GM23338 (cell line): ENCODE measurements around the gene TEX13B. TPM values are rescaled to one million over a fixed set of nuclear protein-coding genes. Genes with fewer than 3 reads are reported as not detected.

ENCODE experiments used
- ATAC-seq: fragments of 200-7000 bp; cut with Tn5 transposase; 3 replicates; pipeline ENCODE4 v1.9.1; 2020
- DNase-seq: peaks from one replicate; pipeline ENCODE4 v3.0.0-alpha.2; 2015; ENCODE audit warnings: low spot score
- H2AFZ ChIP-seq: fragments of 200-600 bp; sonication (generic); 2 replicates; pipeline ENCODE4 v1.8.0; 2016; ENCODE audit warnings: antibody characterized with exemption, mild to moderate bottlenecking, moderate library complexity
- H3F3A ChIP-seq: fragments of 200-600 bp; sonication (generic); replicated peaks from 2 replicates; pipeline ENCODE4 v1.8.0; 2017; ENCODE audit warnings: antibody characterized with exemption, mixed run types, low read depth
- H3K27ac ChIP-seq: fragments of 200-600 bp; sonication (generic); 2 replicates; pipeline ENCODE4 v1.6.1; 2016; ENCODE audit warnings: low read depth
- H3K27me3 ChIP-seq: fragments of 200-600 bp; sonication (generic); 2 replicates; pipeline ENCODE4 v1.8.0; 2016; ENCODE audit warnings: mild to moderate bottlenecking, mixed run types, moderate library complexity; ENCODE audit not compliant: insufficient read depth
- H3K36me3 ChIP-seq: fragments of 200-600 bp; sonication (generic); 2 replicates; pipeline ENCODE4 v1.8.0; 2016; ENCODE audit warnings: mild to moderate bottlenecking; ENCODE audit not compliant: insufficient read depth
- H3K4me1 ChIP-seq: fragments of 200-600 bp; sonication (generic); 2 replicates; pipeline ENCODE4 v1.8.0; 2016; ENCODE audit warnings: mild to moderate bottlenecking, moderate library complexity; ENCODE audit not compliant: insufficient read depth
- H3K4me2 ChIP-seq: fragments of 200-600 bp; sonication (generic); 2 replicates; pipeline ENCODE4 v1.7.1; 2017; ENCODE audit warnings: mixed run types
- H3K4me3 ChIP-seq: fragments of 200-600 bp; sonication (generic); 2 replicates; pipeline ENCODE4 v1.6.1; 2016; ENCODE audit warnings: mixed run types
- H3K79me2 ChIP-seq: fragments of 200-600 bp; sonication (generic); replicated peaks from 2 replicates; pipeline ENCODE4 v1.8.0; 2017; ENCODE audit warnings: mild to moderate bottlenecking; ENCODE audit not compliant: insufficient read depth
- H3K9me2 ChIP-seq: fragments of 200-600 bp; sonication (generic); 2 replicates; pipeline ENCODE4 v1.8.0; 2017; ENCODE audit not compliant: insufficient read depth
- H4K20me1 ChIP-seq: fragments of 200-600 bp; sonication (generic); replicated peaks from 2 replicates; pipeline ENCODE4 v1.8.0; 2017; ENCODE audit warnings: mild to moderate bottlenecking; ENCODE audit not compliant: insufficient read depth
- H3K27ac Mint-ChIP-seq: 2 replicates; pipeline ENCODE4 v1.8.0; 2020; ENCODE audit warnings: inconsistent platforms, mild to moderate bottlenecking, moderate library complexity, mixed read lengths
- H3K27me3 Mint-ChIP-seq: 3 replicates; pipeline ENCODE4 v1.8.0; 2022; ENCODE audit warnings: low read depth, mild to moderate bottlenecking, moderate library complexity, mixed read lengths, inconsistent platforms; ENCODE audit not compliant: insufficient read depth, poor library complexity
- H3K36me3 Mint-ChIP-seq: 3 replicates; pipeline ENCODE4 v1.8.0; 2021; ENCODE audit warnings: low read depth, mild to moderate bottlenecking, inconsistent platforms, moderate library complexity, mixed read lengths
- H3K4me1 Mint-ChIP-seq: 3 replicates; pipeline ENCODE4 v1.8.0; 2020; ENCODE audit warnings: mild to moderate bottlenecking, inconsistent platforms, mixed read lengths
- H3K4me3 Mint-ChIP-seq: 3 replicates; pipeline ENCODE4 v1.8.0; 2021; ENCODE audit warnings: moderate library complexity, mild to moderate bottlenecking, inconsistent platforms, mixed read lengths
- H3K9me3 Mint-ChIP-seq: 3 replicates; pipeline ENCODE4 v1.8.0; 2020; ENCODE audit warnings: moderate library complexity, mild to moderate bottlenecking, inconsistent platforms, mixed read lengths
- CREB1 ChIP-seq: fragments of 250-450 bp; sonication (Bioruptor Pico); IDR thresholded peaks from 2 replicates; pipeline ENCODE4 v1.5.0; 2020; ENCODE audit warnings: low read depth, mild to moderate bottlenecking, moderate library complexity
- EZH2 ChIP-seq: fragments of 200-600 bp; sonication (generic); IDR thresholded peaks from one replicate; pipeline ENCODE4 v1.8.0; 2017; ENCODE audit warnings: antibody characterized with exemption, mild to moderate bottlenecking, low read depth; ENCODE audit not compliant: unreplicated experiment
- EZH2phosphoT487 ChIP-seq: fragments of 200-600 bp; sonication (generic); IDR thresholded peaks from one replicate; pipeline ENCODE4 v1.8.1; 2018; ENCODE audit warnings: antibody characterized with exemption; ENCODE audit not compliant: unreplicated experiment
- JUNB ChIP-seq: IDR thresholded peaks from one replicate; pipeline ENCODE4 v1.6.1; 2016; ENCODE audit warnings: antibody characterized with exemption; ENCODE audit not compliant: unreplicated experiment
- NANOG ChIP-seq: IDR thresholded peaks from 2 replicates; pipeline ENCODE4 v1.6.1; 2016; ENCODE audit warnings: antibody characterized with exemption, borderline replicate concordance
- POLR2AphosphoS5 ChIP-seq: IDR thresholded peaks from 2 replicates; pipeline ENCODE4 v1.6.1; 2016; ENCODE audit warnings: antibody characterized with exemption, low read depth
- STAT1 ChIP-seq: IDR thresholded peaks from one replicate; pipeline ENCODE4 v1.6.1; 2016; ENCODE audit warnings: antibody characterized with exemption; ENCODE audit not compliant: unreplicated experiment
- ZNF114 ChIP-seq: fragments of 250-450 bp; sonication (Bioruptor Pico); IDR thresholded peaks from 2 replicates; pipeline ENCODE4 v1.5.0; 2020; ENCODE audit warnings: mild to moderate bottlenecking, moderate library complexity
- ZNF331 ChIP-seq: fragments of 250-450 bp; sonication (Bioruptor Pico); IDR thresholded peaks from 2 replicates; pipeline ENCODE4 v1.5.0; 2020; ENCODE audit warnings: low read depth, mild to moderate bottlenecking, moderate library complexity
- polyA plus RNA-seq: library from polyadenylated mRNA; unstranded; fragments of >200 nt; fragmentation: Nextera tagmentation; extraction: Ambion mirVana; gene quantifications from 2 replicates; pipeline ENCODE4 v1.2.1, GENCODE V29; 2016
- total RNA-seq: library from RNA; depleted of rRNA; stranded (reverse); fragments of >200 nt; shearing (Covaris generic); gene quantifications from 2 replicates; pipeline ENCODE4 v1.2.3, GENCODE V29; 2014
- TF ChIP-seq, protein P1 (sequence below): IDR thresholded peaks from 2 replicates; pipeline ENCODE4 v1.6.1; 2016; ENCODE audit warnings: antibody characterized with exemption
- TF ChIP-seq, protein P2 (sequence below): IDR thresholded peaks from one replicate; pipeline ENCODE4 v1.6.1; 2018; ENCODE audit warnings: antibody characterized with exemption; ENCODE audit not compliant: unreplicated experiment
- TF ChIP-seq, protein P3 (sequence below): fragments of 250-450 bp; sonication (Bioruptor Pico); IDR thresholded peaks from 2 replicates; pipeline ENCODE4 v1.5.0; 2020; ENCODE audit warnings: mild to moderate bottlenecking, moderate library complexity

The TEX13B gene
- total and polyA plus RNA-seq, 2 experiments from 2014 or later, result 0.16 TPM; not detected in 1

DNA sequence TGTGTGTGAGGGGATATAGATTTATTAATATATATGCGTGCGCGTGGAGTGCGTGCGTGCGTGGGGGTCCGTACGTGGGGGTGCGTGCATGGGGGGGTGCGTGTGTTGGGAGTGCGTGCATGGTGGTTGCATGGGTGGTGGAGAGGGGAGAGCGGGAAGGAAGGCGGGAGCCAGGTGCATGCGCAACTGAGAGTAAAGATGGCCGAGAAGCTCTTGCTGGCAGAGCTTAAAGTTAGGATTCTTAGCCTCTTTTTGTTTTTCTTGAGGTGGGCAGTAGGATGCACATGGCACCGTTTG lies 45.8 kb downstream of the TEX13B start:
- Histone ChIP-seq H4K20me1 (no peaks in the 10 kb centered on the region), H2AFZ (no peak overlapping the region), H3K4me1 (peaks cover 8% of the 10 kb centered on the region; the same call in 1 of the 2 replicates), H3K27me3 (no peaks in the 10 kb centered on the region), H3K4me2 (peak overlapping the region; percentile 79), H3K4me3 (peak overlapping the region; percentile 69), H3K9me2 (no peaks in the 10 kb centered on the region), H3K27ac (no peak overlapping the region), H3K36me3 (peaks cover 6% of the 10 kb centered on the region; the same call in 1 of the 2 replicates), H3K79me2 (no peaks in the 10 kb centered on the region), H3F3A (no peaks in the 10 kb centered on the region)
- no peak for TF ChIP-seq STAT1
- no peak for TF ChIP-seq EZH2
- no peak for TF ChIP-seq ZNF331 (CRISPR knock-in tag)
- no peak for TF ChIP-seq CREB1
- no peak for TF ChIP-seq POLR2AphosphoS5
- TF ChIP-seq NANOG, result no peak
- TF ChIP-seq, protein P1, sequence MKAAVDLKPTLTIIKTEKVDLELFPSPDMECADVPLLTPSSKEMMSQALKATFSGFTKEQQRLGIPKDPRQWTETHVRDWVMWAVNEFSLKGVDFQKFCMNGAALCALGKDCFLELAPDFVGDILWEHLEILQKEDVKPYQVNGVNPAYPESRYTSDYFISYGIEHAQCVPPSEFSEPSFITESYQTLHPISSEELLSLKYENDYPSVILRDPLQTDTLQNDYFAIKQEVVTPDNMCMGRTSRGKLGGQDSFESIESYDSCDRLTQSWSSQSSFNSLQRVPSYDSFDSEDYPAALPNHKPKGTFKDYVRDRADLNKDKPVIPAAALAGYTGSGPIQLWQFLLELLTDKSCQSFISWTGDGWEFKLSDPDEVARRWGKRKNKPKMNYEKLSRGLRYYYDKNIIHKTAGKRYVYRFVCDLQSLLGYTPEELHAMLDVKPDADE, result no peak
- no peak for TF ChIP-seq JUNB
- no peak for TF ChIP-seq ZNF114 (CRISPR knock-in tag)
- TF ChIP-seq, protein P2, sequence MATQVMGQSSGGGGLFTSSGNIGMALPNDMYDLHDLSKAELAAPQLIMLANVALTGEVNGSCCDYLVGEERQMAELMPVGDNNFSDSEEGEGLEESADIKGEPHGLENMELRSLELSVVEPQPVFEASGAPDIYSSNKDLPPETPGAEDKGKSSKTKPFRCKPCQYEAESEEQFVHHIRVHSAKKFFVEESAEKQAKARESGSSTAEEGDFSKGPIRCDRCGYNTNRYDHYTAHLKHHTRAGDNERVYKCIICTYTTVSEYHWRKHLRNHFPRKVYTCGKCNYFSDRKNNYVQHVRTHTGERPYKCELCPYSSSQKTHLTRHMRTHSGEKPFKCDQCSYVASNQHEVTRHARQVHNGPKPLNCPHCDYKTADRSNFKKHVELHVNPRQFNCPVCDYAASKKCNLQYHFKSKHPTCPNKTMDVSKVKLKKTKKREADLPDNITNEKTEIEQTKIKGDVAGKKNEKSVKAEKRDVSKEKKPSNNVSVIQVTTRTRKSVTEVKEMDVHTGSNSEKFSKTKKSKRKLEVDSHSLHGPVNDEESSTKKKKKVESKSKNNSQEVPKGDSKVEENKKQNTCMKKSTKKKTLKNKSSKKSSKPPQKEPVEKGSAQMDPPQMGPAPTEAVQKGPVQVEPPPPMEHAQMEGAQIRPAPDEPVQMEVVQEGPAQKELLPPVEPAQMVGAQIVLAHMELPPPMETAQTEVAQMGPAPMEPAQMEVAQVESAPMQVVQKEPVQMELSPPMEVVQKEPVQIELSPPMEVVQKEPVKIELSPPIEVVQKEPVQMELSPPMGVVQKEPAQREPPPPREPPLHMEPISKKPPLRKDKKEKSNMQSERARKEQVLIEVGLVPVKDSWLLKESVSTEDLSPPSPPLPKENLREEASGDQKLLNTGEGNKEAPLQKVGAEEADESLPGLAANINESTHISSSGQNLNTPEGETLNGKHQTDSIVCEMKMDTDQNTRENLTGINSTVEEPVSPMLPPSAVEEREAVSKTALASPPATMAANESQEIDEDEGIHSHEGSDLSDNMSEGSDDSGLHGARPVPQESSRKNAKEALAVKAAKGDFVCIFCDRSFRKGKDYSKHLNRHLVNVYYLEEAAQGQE, result no peak
- TF ChIP-seq EZH2phosphoT487, result no peak
- TF ChIP-seq, protein P3, sequence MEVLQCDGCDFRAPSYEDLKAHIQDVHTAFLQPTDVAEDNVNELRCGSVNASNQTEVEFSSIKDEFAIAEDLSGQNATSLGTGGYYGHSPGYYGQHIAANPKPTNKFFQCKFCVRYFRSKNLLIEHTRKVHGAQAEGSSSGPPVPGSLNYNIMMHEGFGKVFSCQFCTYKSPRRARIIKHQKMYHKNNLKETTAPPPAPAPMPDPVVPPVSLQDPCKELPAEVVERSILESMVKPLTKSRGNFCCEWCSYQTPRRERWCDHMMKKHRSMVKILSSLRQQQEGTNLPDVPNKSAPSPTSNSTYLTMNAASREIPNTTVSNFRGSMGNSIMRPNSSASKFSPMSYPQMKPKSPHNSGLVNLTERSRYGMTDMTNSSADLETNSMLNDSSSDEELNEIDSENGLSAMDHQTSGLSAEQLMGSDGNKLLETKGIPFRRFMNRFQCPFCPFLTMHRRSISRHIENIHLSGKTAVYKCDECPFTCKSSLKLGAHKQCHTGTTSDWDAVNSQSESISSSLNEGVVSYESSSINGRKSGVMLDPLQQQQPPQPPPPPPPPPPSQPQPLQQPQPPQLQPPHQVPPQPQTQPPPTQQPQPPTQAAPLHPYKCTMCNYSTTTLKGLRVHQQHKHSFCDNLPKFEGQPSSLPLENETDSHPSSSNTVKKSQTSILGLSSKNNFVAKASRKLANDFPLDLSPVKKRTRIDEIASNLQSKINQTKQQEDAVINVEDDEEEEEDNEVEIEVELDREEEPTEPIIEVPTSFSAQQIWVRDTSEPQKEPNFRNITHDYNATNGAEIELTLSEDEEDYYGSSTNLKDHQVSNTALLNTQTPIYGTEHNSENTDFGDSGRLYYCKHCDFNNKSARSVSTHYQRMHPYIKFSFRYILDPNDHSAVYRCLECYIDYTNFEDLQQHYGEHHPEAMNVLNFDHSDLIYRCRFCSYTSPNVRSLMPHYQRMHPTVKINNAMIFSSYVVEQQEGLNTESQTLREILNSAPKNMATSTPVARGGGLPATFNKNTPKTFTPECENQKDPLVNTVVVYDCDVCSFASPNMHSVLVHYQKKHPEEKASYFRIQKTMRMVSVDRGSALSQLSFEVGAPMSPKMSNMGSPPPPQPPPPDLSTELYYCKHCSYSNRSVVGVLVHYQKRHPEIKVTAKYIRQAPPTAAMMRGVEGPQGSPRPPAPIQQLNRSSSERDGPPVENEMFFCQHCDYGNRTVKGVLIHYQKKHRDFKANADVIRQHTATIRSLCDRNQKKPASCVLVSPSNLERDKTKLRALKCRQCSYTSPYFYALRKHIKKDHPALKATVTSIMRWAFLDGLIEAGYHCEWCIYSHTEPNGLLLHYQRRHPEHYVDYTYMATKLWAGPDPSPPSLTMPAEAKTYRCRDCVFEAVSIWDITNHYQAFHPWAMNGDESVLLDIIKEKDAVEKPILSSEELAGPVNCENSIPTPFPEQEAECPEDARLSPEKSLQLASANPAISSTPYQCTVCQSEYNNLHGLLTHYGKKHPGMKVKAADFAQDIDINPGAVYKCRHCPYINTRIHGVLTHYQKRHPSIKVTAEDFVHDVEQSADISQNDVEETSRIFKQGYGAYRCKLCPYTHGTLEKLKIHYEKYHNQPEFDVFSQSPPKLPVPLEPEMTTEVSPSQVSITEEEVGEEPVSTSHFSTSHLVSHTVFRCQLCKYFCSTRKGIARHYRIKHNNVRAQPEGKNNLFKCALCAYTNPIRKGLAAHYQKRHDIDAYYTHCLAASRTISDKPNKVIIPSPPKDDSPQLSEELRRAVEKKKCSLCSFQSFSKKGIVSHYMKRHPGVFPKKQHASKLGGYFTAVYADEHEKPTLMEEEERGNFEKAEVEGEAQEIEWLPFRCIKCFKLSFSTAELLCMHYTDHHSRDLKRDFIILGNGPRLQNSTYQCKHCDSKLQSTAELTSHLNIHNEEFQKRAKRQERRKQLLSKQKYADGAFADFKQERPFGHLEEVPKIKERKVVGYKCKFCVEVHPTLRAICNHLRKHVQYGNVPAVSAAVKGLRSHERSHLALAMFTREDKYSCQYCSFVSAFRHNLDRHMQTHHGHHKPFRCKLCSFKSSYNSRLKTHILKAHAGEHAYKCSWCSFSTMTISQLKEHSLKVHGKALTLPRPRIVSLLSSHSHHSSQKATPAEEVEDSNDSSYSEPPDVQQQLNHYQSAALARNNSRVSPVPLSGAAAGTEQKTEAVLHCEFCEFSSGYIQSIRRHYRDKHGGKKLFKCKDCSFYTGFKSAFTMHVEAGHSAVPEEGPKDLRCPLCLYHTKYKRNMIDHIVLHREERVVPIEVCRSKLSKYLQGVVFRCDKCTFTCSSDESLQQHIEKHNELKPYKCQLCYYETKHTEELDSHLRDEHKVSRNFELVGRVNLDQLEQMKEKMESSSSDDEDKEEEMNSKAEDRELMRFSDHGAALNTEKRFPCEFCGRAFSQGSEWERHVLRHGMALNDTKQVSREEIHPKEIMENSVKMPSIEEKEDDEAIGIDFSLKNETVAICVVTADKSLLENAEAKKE (CRISPR knock-in tag), result no peak
- DNase-seq, result peak; percentile 5
- Mint-ChIP-seq H3K4me3 (peak overlapping the region; percentile 77; the same call in 2 of the 3 replicates), H3K36me3 (peaks cover 8% of the 10 kb centered on the region; the same call in 2 of the 3 replicates), H3K4me1 (peaks cover 8% of the 10 kb centered on the region; the same call in 2 of the 3 replicates), H3K27ac (no peak overlapping the region), H3K9me3 (peaks cover 3% of the 10 kb centered on the region; the same call in 1 of the 3 replicates), H3K27me3 (peaks cover 4% of the 10 kb centered on the region)
- ATAC-seq, result peak; percentile 48
